ENCODE data around the gene ZDHHC22. TPM values are rescaled to one million over a fixed set of nuclear protein-coding genes. Genes with fewer than 3 reads are reported as not detected.

The ZDHHC22 gene
- total RNA-seq, 2 experiments from 2014 or later, result not detected

GRCh38 chr14:77161011-77161410 lies 19.4 kb upstream of the ZDHHC22 start:
- no peak overlapping the region for H3K27ac ChIP-seq (ENCODE audit: low read depth in 1 of 2, low read length in 2 of 2)
- H3K9me3 ChIP-seq (ENCODE audit: control insufficient read depth in 1 of 2, insufficient read depth in 1 of 2, low read length in 2 of 2), result no peaks in the 10 kb centered on the region
- no peaks in the 10 kb centered on the region for H3K9me3 Mint-ChIP-seq
- peaks cover 17 to 39% of the 10 kb centered on the region in 2 experiments for H3K27me3 ChIP-seq (ENCODE audit: control insufficient read depth in 1 of 2, insufficient read depth in 2 of 2, low read length in 2 of 2)
- no peak overlapping the region for H3K27ac Mint-ChIP-seq
- no peaks in the 10 kb centered on the region for H3K36me3 ChIP-seq (ENCODE audit: insufficient read depth, low read length)
- no peak overlapping the region for H3K4me3 ChIP-seq (ENCODE audit: low read length)
- DNase-seq, result no peak
- H3K4me1 Mint-ChIP-seq (ENCODE audit: low read depth), result no peaks in the 10 kb centered on the region
- no peak for ATAC-seq (ENCODE audit: poor library complexity)
- intact Hi-C loops (cut with DNase I, micrococcal nuclease), result no loop called here
- TF ChIP-seq CTCF (IDR thresholded peaks at IDR 0.05), result no peak
- no peaks in the 10 kb centered on the region for H3K36me3 Mint-ChIP-seq (ENCODE audit: low read depth)
- CTCF ChIA-PET, result no interaction called here
- H3K4me3 Mint-ChIP-seq, result no peak overlapping the region
- POLR2A ChIA-PET, result no interaction called here
- H3K27me3 Mint-ChIP-seq, result peaks cover 58% of the 10 kb centered on the region
- no peaks in the 10 kb centered on the region for H3K4me1 ChIP-seq (ENCODE audit: insufficient read depth, low read length)

- intact Hi-C loops (cut with DNase I, micrococcal nuclease), result loop anchor here in 1 of 2 experiments (10.0 kb wide), 1 partner anchor 1436 kb away; no protein-coding TSS in a partner anchor
- no peaks in the 10 kb centered on the region for H3K36me3 ChIP-seq (ENCODE audit: insufficient read depth, low read length)
- Mint-ChIP-seq H3K4me1 (ENCODE audit: low read depth) (no peaks in the 10 kb centered on the region), H3K9me3 (no peaks in the 10 kb centered on the region), H3K4me3 (no peak overlapping the region), H3K27me3 (peaks cover 66% of the 10 kb centered on the region), H3K27ac (no peak overlapping the region), H3K36me3 (ENCODE audit: low read depth) (no peaks in the 10 kb centered on the region)
- DNase-seq, result no peak
- ATAC-seq (ENCODE audit: poor library complexity), result no peak
- TF ChIP-seq CTCF (IDR thresholded peaks at IDR 0.05), result no peak
- H3K4me3 ChIP-seq (ENCODE audit: low read length), result no peak overlapping the region
- no peaks in the 10 kb centered on the region for H3K4me1 ChIP-seq (ENCODE audit: insufficient read depth, low read length)
- CTCF ChIA-PET, result no interaction called here
- H3K27ac ChIP-seq (ENCODE audit: low read depth in 1 of 2, low read length in 2 of 2), result no peak overlapping the region
- no peaks in the 10 kb centered on the region for H3K9me3 ChIP-seq (ENCODE audit: control insufficient read depth in 1 of 2, insufficient read depth in 1 of 2, low read length in 2 of 2)
- H3K27me3 ChIP-seq (ENCODE audit: control insufficient read depth in 1 of 2, insufficient read depth in 2 of 2, low read length in 2 of 2), result peaks cover 21 to 51% of the 10 kb centered on the region in 2 experiments
- POLR2A ChIA-PET, result no interaction called here
Measured at GRCh38 chr14:77158882-77159255, 17.3 kb upstream of the ZDHHC22 start.

- TF ChIP-seq CTCF (IDR thresholded peaks at IDR 0.05), result no peak
- no peaks in the 10 kb centered on the region for H3K4me1 Mint-ChIP-seq (ENCODE audit: low read depth)
- H3K36me3 ChIP-seq (ENCODE audit: insufficient read depth, low read length), result no peaks in the 10 kb centered on the region
- no peak overlapping the region for H3K27ac ChIP-seq (ENCODE audit: low read depth in 1 of 2, low read length in 2 of 2)
- intact Hi-C loops (cut with DNase I, micrococcal nuclease), result loop anchor here in 1 of 2 experiments (10.0 kb wide), 1 partner anchor 1436 kb away; no protein-coding TSS in a partner anchor
- no peaks in the 10 kb centered on the region for H3K9me3 ChIP-seq (ENCODE audit: control insufficient read depth in 1 of 2, insufficient read depth in 1 of 2, low read length in 2 of 2)
- ChIA-PET POLR2A (no interaction called here), CTCF (no interaction called here)
- H3K36me3 Mint-ChIP-seq (ENCODE audit: low read depth), result no peaks in the 10 kb centered on the region
- no peaks in the 10 kb centered on the region for H3K9me3 Mint-ChIP-seq
- no peak overlapping the region for H3K4me3 Mint-ChIP-seq
- H3K27me3 ChIP-seq (ENCODE audit: control insufficient read depth in 1 of 2, insufficient read depth in 2 of 2, low read length in 2 of 2), result peaks cover 24 to 56% of the 10 kb centered on the region in 2 experiments
- no peak for DNase-seq
- no peak overlapping the region for H3K27ac Mint-ChIP-seq
- no peak for ATAC-seq (ENCODE audit: poor library complexity)
- H3K4me3 ChIP-seq (ENCODE audit: low read length), result no peak overlapping the region
- peaks cover 69% of the 10 kb centered on the region for H3K27me3 Mint-ChIP-seq
- H3K4me1 ChIP-seq (ENCODE audit: insufficient read depth, low read length), result no peaks in the 10 kb centered on the region
Measured at GRCh38 chr14:77158175-77158881, 16.7 kb upstream of the ZDHHC22 start.
